Endothelial cell of umbilical vein (primary cell): ENCODE data around the gene SCG3. TPM values are rescaled to one million over a fixed set of nuclear protein-coding genes. Genes with fewer than 3 reads are reported as not detected.

Experiments used
- BruUV-seq: library from RNA; stranded (reverse); fragments of 400-500 nt; replicated peaks from 2 replicates; lab custom pipeline; 2021; lab: Mats Ljungman, UMichigan
- CTCF ChIA-PET: fragments of 300-600, 350-600 bp; sonication (Branson Sonifier 250); formaldehyde crosslinking; loops from one replicate; lab custom pipeline; 2021; ENCODE audit warnings: antibody characterized with exemption, inconsistent platforms; lab: Charles Lee
- POLR2A ChIA-PET: fragments of 300-600, 350-600 bp; sonication (Branson Sonifier 250); formaldehyde crosslinking; loops from one replicate; lab custom pipeline; 2021; ENCODE audit warnings: antibody characterized with exemption, inconsistent platforms; lab: Charles Lee
- DNase-seq: peaks from one replicate; pipeline ENCODE4 v3.0.0-alpha.2; 2011; ENCODE audit warnings: low read depth, low spot score
- FAIRE-seq: peaks from 2 replicates; lab custom pipeline; 2011; peaks lifted over from hg19 to GRCh38; lab: Jason Lieb, UNC
- H2AFZ ChIP-seq: 2 replicates; pipeline ENCODE4 v1.6.0; 2012; ENCODE audit warnings: low read depth, low read length, control low read depth, inconsistent platforms
- H3K27ac ChIP-seq: 2 replicates; pipeline ENCODE4 v1.5.1; 2011; ENCODE audit warnings: low read depth, mild to moderate bottlenecking, control low read depth, low read length, moderate library complexity; ENCODE audit not compliant: insufficient read depth
- H3K27me3 ChIP-seq, 2 experiments: 2 replicates each; pipeline versions ENCODE4 v1.6.0 to v1.6.1; 2011; ENCODE audit warnings: low read length in 2 of 2, mixed read lengths in 1 of 2; ENCODE audit not compliant: control insufficient read depth in 2 of 2, insufficient read depth in 2 of 2
- H3K36me3 ChIP-seq, 2 experiments: 2 replicates in 1 of 2; 3 replicates in 1 of 2; pipeline ENCODE4 v1.5.1; 2011; ENCODE audit warnings: low read length in 2 of 2, mild to moderate bottlenecking in 1 of 2, moderate library complexity in 1 of 2; ENCODE audit not compliant: control insufficient read depth in 2 of 2, insufficient read depth in 2 of 2; ENCODE audit errors: extremely low read depth in 1 of 2
- H3K4me1 ChIP-seq: 3 replicates; pipeline ENCODE4 v1.5.1; 2011; ENCODE audit warnings: mild to moderate bottlenecking, low read length; ENCODE audit not compliant: control insufficient read depth, insufficient read depth; ENCODE audit errors: extremely low read depth
- H3K4me2 ChIP-seq: 2 replicates; pipeline ENCODE4 v1.6.1; 2011; ENCODE audit warnings: low read length, control low read depth, mixed read lengths; ENCODE audit not compliant: insufficient read depth
- H3K4me3 ChIP-seq, 3 experiments: fragments of 200-600 bp in 1 of 3; sonication (generic), shearing (Covaris generic) in 1 of 3; replicated peaks in 1 of 3; 2 replicates each; pipeline ENCODE4 v1.5.1; 2011 to 2016; ENCODE audit warnings: control low read depth in 3 of 3, low read length in 3 of 3, mild to moderate bottlenecking in 2 of 3, inconsistent platforms in 1 of 3, low read depth in 1 of 3, moderate library complexity in 1 of 3; ENCODE audit not compliant: insufficient read depth in 1 of 3
- H3K79me2 ChIP-seq: 2 replicates; pipeline ENCODE4 v1.6.0; 2012; ENCODE audit warnings: low read length, inconsistent platforms; ENCODE audit not compliant: control insufficient read depth, insufficient read depth
- H3K9ac ChIP-seq: replicated peaks from 2 replicates; pipeline ENCODE3; 2011; ENCODE audit warnings: low read length, control low read depth; ENCODE audit not compliant: insufficient read depth; ENCODE audit errors: extremely low read depth
- H3K9me1 ChIP-seq: replicated peaks from 3 replicates; pipeline ENCODE4 v1.6.0; 2011; ENCODE audit warnings: mild to moderate bottlenecking, low read length; ENCODE audit not compliant: control insufficient read depth, insufficient read depth; ENCODE audit errors: extremely low read depth
- H3K9me3 ChIP-seq: replicated peaks from 2 replicates; pipeline ENCODE4 v1.5.1; 2012; ENCODE audit warnings: low read length, inconsistent platforms; ENCODE audit not compliant: control insufficient read depth, insufficient read depth
- H4K20me1 ChIP-seq: replicated peaks from 2 replicates; pipeline ENCODE3; 2011; ENCODE audit warnings: mild to moderate bottlenecking, low read length; ENCODE audit not compliant: control insufficient read depth, insufficient read depth; ENCODE audit errors: extremely low read depth
- EZH2 ChIP-seq: IDR thresholded peaks from 2 replicates; pipeline ENCODE4 v1.6.1; 2012; ENCODE audit warnings: borderline replicate concordance, low read depth, mild to moderate bottlenecking, moderate library complexity, low read length, inconsistent platforms; ENCODE audit not compliant: severe bottlenecking
- FOS ChIP-seq: IDR thresholded peaks from 2 replicates; pipeline ENCODE4 v1.6.1; 2011; ENCODE audit warnings: mild to moderate bottlenecking, low read length, moderate library complexity, borderline replicate concordance; ENCODE audit not compliant: insufficient read depth
- GATA2 ChIP-seq: IDR thresholded peaks from 2 replicates; pipeline ENCODE4 v1.7.0; 2011; ENCODE audit warnings: low read depth, mild to moderate bottlenecking, moderate library complexity, mixed read lengths, low read length; ENCODE audit not compliant: insufficient read length, insufficient read depth
- JUN ChIP-seq: IDR thresholded peaks from 2 replicates; pipeline ENCODE4 v1.6.1; 2011; ENCODE audit warnings: borderline replicate concordance, low read depth; ENCODE audit not compliant: insufficient read length, insufficient read depth
- MYC ChIP-seq: IDR thresholded peaks from one replicate; pipeline ENCODE4 v1.6.1; 2011; ENCODE audit warnings: mild to moderate bottlenecking, low read depth, low read length
- POLR2A ChIP-seq: IDR thresholded peaks from 2 replicates; pipeline ENCODE4 v1.6.1; 2012; ENCODE audit warnings: low read depth, mild to moderate bottlenecking, control low read depth, low read length
- POLR2AphosphoS5 ChIP-seq: IDR thresholded peaks from 2 replicates; pipeline ENCODE4 v1.6.1; 2012; ENCODE audit warnings: low read depth, mild to moderate bottlenecking, control low read depth, low read length, moderate library complexity; ENCODE audit not compliant: insufficient read depth
- dilution Hi-C: fragments of 300-500 bp; cut with MboI; formaldehyde crosslinking; loops from one replicate; pipeline ENCODE4 v1.15.0; 2019; ENCODE audit warnings: low sequenced_read_pairs; ENCODE audit not compliant: extremely low pct_ligation_motif_present
- intact Hi-C: fragments of 100-400 bp; cut with micrococcal nuclease; formaldehyde crosslinking; loops from one replicate; pipeline ENCODE4 v1.10.0; 2022
- polyA plus RNA-seq, 4 experiments: library from polyadenylated mRNA; depleted of rRNA in 3 of 4; stranded (reverse) in 3 of 4; unstranded in 1 of 4; fragments of >200 nt; gene quantifications; 2 replicates each; pipeline versions ENCODE4 v1.2.1 to v1.2.3, GENCODE V29; 2011 to 2012; ENCODE audit warnings: missing spikeins in 1 of 4
- total RNA-seq: library from RNA; stranded (reverse); gene quantifications from 2 replicates; pipeline ENCODE4 v1.2.3, GENCODE V29; 2021
- TF ChIP-seq, protein P1 (sequence below), 2 donors: IDR thresholded peaks; 1 replicate in 1 of 2; 2 replicates in 1 of 2; pipeline ENCODE4 v1.5.1; 2011; ENCODE audit warnings: low read length in 2 of 2, mild to moderate bottlenecking in 2 of 2, moderate library complexity in 2 of 2, control low read depth in 1 of 2, inconsistent platforms in 1 of 2, low read depth in 1 of 2; ENCODE audit not compliant: insufficient read depth in 1 of 2; ENCODE audit errors: extremely low read depth in 1 of 2
- TF ChIP-seq, protein P2 (sequence below): IDR thresholded peaks from 2 replicates; pipeline ENCODE4 v1.6.1; 2011; ENCODE audit not compliant: insufficient read depth, insufficient read length

The SCG3 gene
- total and polyA plus RNA-seq, 2 donors (not counting 3 experiments of a cell fraction or from before 2014, with no cell fraction given) = not detected

DNA sequence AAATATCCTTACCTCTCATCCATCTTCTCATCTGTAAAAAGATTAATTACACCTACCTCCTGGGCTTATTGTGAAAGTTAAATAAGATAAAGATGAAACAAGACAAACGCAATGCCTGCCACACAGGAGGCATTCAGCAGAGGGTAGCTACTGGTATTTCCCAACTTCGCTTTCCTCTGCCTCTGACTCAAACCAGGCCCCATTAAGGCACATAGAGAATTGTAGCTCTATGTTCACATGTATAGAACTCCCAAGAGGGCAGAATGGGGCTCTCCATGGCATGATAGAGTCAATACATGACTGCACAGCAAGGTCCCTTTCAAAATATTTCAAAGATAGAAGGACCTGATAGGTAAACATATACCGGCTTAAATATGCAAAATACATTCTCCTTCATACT, 54.8 kb downstream of the SCG3 start:
- H2AFZ ChIP-seq = no peak overlapping the region
- TSS peak; percentile 17 for BruUV-seq
- ChIA-PET CTCF (interaction anchor here (1.1 to 3.2 kb wide), 4 partner anchors 40 to 199 kb away, joined by 3 to 34 read pairs (median 14); no protein-coding TSS in a partner anchor), POLR2A (no interaction called here)
- no peaks in the 10 kb centered on the region for H3K79me2 ChIP-seq
- no peak overlapping the region for H3K27ac ChIP-seq
- peak overlapping the region; percentile 82 for H3K4me2 ChIP-seq
- H3K9me3 ChIP-seq = no peaks in the 10 kb centered on the region
- H3K4me3 ChIP-seq = no peak overlapping the region
- dilution Hi-C loops (no loop called here), intact Hi-C loops (loop anchor here (5.0 kb wide), 1 partner anchor 41 kb away; no protein-coding TSS in a partner anchor)
- no peaks in the 10 kb centered on the region for H3K36me3 ChIP-seq
- TF ChIP-seq JUN (no peak), FOS (no peak), POLR2A (no peak), POLR2AphosphoS5 (no peak), MYC (no peak), GATA2 (no peak), EZH2 (no peak)
- TF ChIP-seq, protein P1, sequence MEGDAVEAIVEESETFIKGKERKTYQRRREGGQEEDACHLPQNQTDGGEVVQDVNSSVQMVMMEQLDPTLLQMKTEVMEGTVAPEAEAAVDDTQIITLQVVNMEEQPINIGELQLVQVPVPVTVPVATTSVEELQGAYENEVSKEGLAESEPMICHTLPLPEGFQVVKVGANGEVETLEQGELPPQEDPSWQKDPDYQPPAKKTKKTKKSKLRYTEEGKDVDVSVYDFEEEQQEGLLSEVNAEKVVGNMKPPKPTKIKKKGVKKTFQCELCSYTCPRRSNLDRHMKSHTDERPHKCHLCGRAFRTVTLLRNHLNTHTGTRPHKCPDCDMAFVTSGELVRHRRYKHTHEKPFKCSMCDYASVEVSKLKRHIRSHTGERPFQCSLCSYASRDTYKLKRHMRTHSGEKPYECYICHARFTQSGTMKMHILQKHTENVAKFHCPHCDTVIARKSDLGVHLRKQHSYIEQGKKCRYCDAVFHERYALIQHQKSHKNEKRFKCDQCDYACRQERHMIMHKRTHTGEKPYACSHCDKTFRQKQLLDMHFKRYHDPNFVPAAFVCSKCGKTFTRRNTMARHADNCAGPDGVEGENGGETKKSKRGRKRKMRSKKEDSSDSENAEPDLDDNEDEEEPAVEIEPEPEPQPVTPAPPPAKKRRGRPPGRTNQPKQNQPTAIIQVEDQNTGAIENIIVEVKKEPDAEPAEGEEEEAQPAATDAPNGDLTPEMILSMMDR (IDR thresholded peaks at IDR 0.05; ENCODE audit: extremely low read depth in 1 of 2, insufficient read depth in 1 of 2, low read depth in 1 of 2, low read length in 2 of 2) = no peak
- TF ChIP-seq, protein P2, sequence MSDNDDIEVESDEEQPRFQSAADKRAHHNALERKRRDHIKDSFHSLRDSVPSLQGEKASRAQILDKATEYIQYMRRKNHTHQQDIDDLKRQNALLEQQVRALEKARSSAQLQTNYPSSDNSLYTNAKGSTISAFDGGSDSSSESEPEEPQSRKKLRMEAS = no peak
- no peaks in the 10 kb centered on the region for H4K20me1 ChIP-seq
- no peaks in the 10 kb centered on the region for H3K27me3 ChIP-seq
- H3K9ac ChIP-seq = no peak overlapping the region
- DNase-seq (no peak), FAIRE-seq (no peak)
- no peaks in the 10 kb centered on the region for H3K9me1 ChIP-seq
- peaks cover 3% of the 10 kb centered on the region for H3K4me1 ChIP-seq
